Pulmonary artery endothelial cell (primary cell): Measurements from ENCODE around the gene PEX5L. TPM values are rescaled to one million over a fixed set of nuclear protein-coding genes. Genes with fewer than 3 reads are reported as not detected.
"Not testable (repeated sequence)": the region's sequence is repeated elsewhere in the genome, so short reads cannot be mapped to it uniquely, and the experiment has no call there.

Experiments
- DNase-seq: peaks from one replicate; pipeline ENCODE4 v3.0.0-alpha.2; 2011; ENCODE audit warnings: low read depth, low spot score
- total RNA-seq: library from RNA; depleted of rRNA; stranded (reverse); fragments of >200 nt; gene quantifications from 2 replicates; pipeline ENCODE4 v1.2.3, GENCODE V29; 2014

PEX5L gene
- total RNA-seq, 1 donor from 2014 or later: not detected

DNA sequence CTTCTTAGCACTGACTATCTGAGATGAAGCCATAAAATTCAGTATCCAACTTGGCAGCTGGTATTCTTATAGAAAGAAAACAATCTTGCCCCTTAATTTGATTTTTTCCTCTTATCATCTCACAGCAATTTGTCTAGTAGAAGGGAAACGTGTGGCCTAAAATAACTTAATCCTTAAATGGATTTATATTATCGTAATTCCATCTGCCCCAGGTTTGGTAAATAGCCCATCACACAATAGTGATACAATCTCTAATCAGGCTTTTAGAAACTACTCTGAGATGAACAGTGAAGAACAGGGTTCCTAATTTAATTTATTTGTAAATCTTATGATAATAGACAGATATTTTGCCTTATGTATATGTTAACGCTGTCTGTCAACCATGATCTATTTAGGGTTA, 24.8 kb downstream of the PEX5L start:
- DNase-seq: no peak

DNA sequence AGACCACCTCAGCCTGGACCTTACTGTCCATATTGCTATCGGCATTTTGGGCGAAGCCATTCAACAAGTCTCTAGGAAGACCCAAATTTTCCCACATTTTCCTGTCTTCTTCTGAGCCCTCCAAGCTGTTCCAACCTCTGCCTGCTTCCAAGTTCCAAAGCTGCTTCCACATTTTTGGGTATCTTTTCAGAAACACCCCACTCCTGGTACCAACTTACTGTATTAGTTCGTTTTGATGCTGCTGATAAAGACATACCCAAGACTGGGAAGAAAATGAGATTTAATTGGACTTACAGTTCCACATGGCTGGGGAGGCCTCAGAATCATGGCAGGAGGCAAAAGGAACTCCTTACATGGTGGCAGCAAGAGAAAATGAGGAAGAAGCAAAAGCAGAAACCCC, 28.4 kb downstream of the PEX5L start:
- not testable (repeated sequence) for DNase-seq

DNA sequence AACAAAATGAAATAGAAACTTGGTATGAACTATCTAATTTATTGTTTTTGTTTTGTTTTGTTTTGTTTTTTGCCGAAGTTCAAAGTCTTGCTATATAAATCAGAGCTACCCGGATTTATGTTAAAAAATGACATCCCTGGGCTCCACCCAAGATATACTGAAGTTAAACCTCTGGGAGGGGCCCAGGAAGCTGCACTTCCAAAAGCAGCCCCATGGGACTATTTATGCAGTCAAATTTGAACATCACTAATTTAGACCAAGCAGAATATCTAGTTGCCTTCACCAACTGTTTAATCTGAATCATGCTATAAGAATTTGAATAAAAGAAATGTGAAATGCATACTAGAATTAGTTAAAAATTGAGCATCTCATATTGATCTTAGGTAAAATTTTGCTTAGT, 32.2 kb downstream of the PEX5L start:
- DNase-seq: no peak

DNA sequence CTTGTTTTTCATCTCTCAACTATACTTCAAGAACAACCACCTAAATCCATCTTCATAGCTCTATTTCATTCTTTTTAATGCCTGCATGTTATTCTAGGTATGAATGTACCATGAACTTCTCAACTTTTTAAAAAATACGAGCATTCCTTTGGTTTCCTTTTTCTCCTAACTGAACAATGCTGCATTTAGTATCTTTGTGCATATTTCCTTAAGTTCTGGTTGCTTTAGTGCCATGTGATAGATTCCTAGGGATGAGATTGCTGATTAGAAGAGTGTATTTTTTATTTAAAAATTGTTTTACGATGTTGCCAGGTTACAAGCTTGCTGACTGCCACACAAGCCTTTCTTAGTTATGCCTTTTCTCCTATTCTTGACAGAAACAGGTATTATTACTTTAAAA, 34.7 kb downstream of the PEX5L start:
- DNase-seq: no peak

DNA sequence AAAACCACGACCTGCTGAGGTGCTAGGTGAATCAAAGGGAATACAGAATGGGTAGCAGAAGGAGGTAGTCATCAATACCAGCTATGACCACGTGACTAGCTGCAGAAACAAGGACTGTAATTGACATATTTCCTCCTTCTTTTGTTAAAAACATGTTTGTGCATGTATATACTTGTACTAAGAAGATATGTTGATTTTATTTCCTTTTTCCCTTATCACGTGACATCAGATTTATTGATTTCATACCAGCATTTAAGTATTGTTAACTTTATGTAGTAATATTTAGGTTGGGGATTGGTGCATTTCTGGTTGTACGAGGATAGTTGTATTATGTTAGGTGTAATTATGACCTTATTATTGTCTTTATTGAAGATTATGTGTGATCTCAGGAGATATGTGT, 36.2 kb downstream of the PEX5L start:
- no peak for DNase-seq

DNA sequence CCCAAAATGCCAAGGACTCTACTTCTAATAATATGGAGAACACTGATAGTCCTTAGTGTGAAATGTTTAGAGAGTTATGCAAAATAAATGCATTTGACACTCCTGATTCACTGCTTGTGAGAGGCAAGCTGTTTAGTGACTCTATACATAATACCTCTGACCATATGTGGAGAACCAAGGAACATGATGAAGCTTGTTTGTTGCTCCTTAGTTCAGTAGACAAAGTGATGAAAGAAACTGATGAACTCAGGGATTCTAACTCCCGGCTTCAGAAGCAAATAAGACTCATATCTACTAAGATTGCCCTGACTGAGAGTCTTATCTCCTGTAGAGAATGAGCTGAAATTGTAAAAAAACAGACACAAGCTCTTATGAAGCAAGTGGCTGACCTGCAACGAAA, 41.3 kb downstream of the PEX5L start:
- no peak for DNase-seq

DNA sequence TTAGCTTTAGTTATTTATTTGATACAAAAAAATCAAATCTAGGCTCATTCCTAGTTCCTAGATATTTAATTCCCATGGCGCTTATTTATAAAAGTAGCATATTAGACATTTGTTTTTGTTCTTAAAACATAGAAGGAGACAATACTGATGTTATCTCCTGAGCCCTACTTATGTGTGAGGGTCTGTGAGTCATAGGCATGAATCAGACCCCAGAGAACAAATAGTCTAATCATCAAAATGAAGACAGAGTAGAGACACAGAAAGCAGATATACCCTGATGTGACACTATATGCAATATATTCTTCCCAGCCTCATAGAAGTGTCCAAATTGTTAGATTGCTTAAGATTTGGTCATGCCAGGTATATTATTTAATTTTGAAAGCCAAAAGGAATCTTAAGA, 44.9 kb downstream of the PEX5L start:
- DNase-seq: no peak

DNA sequence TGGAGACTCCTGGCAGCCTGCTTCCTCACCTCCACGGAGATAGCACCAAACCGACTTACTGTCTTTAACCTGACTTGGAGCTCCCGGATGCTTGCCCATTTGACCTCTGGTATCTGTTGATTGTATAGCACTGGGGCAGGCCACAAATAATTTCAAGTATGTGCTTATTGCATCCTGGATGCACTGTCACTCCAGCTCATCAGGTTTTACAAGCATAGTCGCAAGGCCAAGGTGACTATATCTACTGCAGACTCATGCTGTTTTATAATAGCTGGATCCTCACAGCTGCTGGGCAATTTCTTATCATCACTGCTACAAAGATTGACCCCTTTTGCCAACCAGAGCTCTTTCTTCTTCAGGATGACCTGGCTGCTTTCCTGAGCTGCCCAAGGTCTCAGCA, 45.6 kb downstream of the PEX5L start:
- DNase-seq: no peak

DNA sequence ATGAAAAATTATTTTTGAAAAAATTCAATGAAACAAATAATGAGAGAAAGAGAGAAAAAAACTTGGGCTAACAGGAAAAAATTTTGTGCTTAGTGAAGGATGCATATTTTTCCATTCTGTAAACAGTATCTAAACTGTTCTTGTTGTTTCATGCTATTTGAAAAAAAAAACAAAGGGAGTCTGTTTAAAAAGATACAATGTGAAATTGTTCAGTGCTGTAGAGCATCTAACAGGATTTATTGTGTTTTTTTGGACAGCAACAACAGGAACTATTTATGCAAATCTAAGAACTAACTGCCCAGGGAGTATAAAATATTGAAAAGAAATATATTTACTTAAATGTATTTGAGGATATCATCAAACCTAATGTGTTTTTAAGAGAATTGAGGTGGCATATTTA, 55.1 kb downstream of the PEX5L start:
- no peak for DNase-seq

DNA sequence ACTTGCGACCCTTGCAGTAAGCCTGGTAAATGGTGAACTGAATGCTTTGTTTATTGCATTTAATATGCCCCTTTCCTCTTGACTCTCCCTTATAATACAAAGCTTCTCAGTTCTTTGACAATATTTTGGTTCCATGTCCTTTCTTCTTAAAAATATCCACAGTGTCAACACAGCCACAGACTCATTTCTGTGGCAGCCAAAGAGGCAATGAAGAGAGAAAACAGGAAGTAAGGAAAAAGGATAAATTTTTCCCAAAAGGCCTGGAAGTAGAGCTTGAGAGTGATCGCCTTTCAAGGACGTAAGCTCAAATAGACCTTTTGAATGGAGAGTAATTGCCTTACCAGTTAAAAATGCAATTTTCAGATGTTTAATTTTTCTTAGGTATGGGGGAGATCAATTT, 59.4 kb downstream of the PEX5L start:
- no peak for DNase-seq

DNA sequence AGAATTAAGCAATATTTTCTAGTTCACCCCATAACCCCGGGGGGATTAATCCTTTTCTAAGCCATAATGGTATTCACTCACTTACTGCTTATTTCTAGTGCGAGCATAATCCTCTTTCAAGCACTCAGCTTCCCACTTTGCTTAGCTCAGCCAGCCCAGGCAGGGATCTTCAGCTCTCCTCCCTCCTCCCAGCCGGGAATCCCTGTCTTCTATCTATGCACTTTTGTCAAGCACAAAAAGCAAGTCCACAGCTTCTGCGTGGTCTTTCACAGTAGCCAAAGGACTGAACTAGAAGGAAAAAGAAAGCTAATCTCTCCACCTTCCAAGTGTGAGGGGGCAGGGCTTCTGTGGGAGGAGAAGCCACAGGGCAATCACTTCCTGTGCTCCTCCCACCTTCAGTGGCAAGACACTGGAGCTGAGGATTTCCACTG, 62.8 kb downstream of the PEX5L start:
- no peak for DNase-seq

DNA sequence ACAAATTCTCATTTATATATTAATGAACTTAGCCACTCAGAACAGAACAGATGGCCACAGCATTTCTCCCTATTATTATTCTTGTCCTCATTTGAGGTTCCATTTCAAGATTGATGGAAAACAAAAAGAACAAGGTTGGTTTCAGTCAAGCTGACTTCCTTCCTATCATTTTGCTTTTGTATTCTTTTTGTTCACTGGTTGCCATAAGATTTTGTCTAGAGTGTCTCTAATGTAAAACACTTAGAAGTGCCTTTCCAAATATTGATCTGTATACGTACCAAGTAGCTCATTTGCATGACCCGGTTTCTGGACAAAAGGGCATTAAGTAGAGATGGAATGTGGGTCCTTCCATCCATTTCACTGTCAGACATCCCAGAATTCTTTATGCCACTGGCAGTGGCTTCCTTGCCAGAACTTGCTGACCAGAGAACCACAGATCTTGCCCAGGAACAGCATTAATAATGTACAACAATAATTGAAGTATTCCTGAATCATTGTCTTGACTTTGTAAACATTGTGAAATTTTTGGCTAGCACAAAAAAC, 63.8 kb downstream of the PEX5L start:
- DNase-seq: no peak

DNA sequence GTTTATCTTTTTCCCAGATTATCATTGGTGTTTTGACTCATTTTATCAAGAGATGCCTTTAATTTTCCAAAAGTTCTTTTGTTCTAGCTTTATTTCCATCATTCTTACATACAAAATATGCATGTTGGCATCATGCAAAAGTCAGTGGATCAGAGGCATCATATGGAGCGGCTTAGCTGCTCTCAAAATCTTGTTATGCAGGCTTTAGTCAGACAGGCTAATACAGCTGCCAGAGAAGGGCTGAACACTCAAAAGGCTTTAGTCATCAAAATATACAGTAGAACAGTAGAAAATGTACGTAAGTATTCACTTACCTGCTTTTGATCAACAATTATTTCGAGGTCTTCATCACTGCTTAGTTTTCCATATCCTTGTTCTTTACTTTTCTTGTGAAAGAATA, 65.5 kb downstream of the PEX5L start:
- no peak for DNase-seq

DNA sequence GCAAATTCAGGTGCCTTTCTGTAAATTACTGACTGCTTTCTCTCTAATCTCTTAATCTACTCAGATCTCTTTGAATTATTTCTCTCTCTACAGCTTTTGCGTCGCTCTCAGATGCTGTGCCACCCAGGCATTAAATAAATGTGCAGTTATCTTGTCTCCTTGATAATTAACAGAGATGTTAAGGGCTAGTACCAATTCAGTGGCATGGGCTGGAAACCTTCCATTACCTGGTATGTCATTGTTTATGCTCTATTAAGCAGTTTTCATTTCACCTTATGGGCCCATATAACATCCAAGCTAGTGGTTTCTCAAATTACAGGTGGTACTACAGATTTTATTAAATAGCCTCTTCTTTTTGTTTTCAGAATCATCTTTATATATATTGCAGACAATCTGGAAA, 66.0 kb downstream of the PEX5L start:
- DNase-seq: no peak

DNA sequence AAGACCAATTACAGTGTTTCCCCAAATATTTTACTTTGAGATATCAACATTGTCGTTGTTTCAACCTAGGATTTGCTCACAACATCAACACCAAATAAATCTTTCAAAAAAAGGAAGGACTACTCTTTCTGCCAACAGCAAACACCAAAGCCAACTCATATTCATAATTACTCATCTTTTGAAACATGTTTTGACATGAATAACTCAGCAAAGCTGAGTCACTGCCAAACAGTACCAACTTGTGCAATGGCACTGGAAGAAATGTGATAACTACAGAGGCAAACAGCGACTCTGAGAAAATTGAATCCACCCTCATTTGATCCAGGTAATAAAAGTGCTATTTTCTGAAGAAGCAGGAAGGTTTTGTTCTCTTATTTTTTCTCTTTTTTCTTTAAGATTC, 67.2 kb downstream of the PEX5L start:
- DNase-seq: no peak

DNA sequence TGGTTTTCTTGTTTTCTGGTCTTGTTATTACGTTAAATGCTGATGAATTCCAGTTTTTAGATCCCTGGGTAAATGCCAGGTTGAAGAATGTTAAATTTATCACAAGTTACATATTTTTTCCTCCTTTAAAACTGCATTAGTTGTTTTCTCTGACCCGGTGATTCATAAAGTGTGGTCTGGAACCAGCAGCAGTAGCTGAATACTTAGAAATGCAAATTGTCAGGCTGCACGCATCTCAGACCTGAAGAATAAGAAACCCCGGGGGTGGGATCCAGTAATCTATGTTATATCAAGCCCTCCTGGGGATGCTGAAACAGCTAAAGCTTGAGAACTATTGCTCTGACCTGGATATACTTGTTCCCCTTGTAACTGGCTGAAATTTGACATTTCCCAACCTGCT, 69.1 kb downstream of the PEX5L start:
- DNase-seq: no peak

DNA sequence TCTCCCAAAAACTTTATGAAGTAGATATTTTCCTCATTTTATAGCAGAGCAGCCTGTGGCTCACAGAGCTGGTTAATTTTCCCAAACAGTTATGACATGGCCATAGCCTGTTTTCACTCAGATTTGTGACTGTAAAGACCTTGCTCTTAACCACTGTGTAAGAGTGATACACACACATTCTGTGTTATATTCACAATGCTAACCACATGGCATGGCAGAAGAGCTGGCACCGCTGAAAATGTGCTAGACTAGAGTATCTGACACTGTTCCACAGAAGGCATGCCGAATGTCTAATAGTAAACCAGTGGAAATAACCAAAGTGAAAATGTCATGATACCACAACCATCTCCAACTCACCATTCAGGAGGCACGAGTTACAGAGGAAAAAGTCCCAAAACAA, 71.8 kb downstream of the PEX5L start:
- DNase-seq: no peak

DNA sequence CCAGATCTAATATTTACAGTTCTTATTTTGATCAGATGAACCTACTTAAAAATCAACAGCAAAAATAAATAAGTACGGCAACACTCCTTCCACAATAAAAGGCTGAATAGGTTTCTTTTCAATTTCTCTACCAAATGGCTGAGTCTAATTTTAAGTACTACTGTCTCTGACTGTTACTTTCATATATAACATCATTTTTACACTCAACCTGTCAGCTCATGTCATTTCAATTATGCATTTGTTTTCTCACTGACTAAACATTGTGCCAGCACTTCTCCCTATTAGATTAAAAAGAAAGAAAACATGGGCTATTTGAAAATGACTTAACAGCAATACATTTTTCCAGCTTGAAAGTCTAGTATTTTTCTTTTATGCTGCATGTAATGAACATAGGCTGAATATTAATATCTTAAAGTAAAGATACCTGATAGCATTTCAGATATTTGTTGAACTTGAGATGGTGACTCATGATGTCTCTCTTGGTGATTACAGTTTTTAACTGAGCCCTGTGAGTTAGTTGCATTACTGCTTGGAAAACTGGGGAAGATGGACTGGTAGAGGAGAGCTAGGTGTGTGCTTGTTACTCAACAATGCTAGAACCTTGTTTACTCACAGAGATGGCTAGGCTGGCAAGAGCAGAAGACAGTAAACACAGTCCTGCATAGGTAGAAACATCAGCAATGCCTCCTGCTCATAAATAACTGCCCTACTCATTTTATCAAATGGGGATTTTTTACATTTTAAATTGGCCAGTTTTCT, 73.9 kb downstream of the PEX5L start:
- no peak for DNase-seq

DNA sequence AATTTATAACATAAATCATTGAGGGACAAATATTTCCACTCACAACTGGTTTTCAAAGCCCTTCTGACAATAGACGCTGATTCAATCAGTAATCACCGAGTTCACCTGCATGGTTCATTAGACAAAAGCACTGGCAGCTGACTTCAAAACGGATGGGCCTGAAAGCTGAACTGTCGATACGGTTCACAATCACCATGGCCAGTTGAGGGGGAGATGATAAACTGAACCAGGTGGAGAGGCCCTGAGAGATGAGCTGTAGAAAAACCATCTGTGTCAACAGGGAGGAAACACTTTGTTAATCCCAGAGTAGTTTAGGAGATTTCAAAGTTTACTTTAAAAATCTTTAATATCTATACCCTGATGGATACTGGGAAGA, 75.0 kb downstream of the PEX5L start:
- no peak for DNase-seq

DNA sequence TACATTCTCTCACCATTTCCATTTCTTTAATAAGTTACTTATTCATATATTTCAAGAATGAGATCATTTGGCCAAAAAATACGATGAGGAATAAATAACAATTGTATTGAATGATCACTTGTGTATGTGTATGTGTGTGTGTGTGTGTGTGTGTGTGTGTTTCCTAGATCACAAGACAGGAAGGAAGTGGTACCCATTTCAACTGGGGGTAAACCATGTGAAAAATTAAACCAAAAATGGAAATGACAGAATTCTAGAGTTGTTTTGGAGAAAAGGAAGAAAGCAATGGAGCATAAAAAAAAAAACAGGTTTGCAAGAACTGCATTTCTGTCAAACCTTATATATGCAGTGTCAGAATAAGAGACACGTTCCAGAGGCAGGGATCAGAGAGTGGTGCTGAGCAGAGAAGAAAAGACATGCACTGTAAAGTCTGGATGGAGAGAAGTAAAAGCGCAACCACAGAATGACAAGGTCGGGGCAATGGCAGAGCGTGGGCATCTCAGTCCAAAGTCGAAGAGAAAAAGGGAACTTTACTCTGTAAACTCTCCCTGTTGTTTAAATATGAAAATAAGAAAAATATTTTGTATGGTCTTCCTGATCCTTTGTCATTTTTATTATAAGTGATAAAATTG, 75.5 kb downstream of the PEX5L start:
- DNase-seq: no peak

DNA sequence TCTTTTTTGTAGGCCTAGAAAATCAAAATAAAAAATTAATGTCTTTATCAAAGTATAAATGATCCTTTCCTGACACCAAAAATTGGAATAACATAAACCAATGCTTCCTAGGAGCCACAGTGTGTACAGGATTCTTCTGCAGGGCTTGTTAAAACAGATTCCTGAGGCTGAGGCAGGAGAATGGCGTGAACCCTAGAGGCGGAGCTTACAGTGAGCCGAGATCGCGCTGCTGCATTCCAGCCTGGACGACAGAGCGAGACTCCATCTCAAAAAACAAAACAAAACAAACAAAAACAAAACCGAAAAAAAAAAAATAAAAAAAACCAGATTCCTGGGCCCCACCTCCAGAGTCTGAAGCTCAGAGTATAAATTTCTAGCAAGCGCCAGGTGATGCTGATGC, 78.0 kb downstream of the PEX5L start:
- DNase-seq: no peak

DNA sequence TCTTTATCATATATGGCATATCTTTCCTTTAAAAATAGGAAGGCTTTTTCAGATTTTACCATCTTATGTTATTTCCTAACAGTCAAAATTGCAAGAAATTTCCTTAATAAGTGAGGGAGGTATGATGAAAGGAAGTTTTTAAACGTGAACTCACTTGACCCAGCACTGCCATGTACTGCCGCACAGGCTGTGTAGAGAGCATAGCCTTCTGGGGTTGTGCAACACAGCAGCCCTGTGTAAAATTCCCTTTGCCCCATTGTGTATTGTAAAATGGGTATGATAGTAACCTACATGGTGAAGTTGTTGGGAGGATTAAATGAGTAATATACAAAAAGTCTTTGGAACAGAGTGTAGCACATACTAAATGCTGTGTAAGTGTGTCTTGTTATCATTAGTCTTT, 78.6 kb downstream of the PEX5L start:
- no peak for DNase-seq

DNA sequence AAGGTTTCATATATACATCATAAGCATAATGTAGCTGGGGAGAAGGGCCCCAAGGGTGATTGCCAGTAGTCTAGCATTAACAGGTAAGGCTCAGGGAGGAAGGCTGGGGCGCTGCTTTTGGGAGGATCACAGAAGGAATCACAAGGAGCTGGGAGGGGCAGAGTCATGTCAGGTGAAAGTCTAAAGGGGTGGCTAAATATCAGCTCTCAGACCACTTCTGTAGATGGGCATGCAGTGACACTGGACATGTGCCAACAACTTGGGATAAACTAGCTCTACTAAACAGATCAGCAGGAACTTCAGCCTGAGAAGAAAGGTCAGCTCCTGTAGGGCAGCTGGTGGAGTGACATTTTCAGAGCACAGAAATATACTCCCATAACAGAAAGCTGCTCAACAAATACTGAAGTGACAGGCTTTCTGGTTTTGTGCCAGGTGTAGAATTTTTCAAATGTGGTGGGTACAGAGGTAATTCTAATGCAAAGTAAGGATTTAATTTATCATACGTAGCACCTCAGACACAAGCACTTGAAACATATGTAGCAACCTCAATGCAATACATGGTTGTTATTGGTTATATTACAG, 79.4 kb downstream of the PEX5L start:
- DNase-seq: no peak
